Liver (tissue), 3 donors: ENCODE data around the gene DNAI4.

Experiments
- ATF3 ChIP-seq: IDR thresholded peaks from 2 replicates; pipeline ENCODE4 v1.6.1; 2016; ENCODE audit warnings: antibody characterized with exemption
- CTCF ChIP-seq: fragments of 150-350 bp; IDR thresholded peaks from 2 replicates; pipeline ENCODE4 v1.5.1; 2017; ENCODE audit warnings: improper control_type of control experiment, low read depth, low read length; ENCODE audit not compliant: missing input control
- FOXA1 ChIP-seq: IDR thresholded peaks from 2 replicates; pipeline ENCODE4 v1.6.1; 2016; ENCODE audit warnings: antibody characterized with exemption
- GABPA ChIP-seq, 2 donors: IDR thresholded peaks in 1 of 2; conservative IDR thresholded peaks in 1 of 2; 2 replicates each; pipeline ENCODE4 v1.6.1; 2016; ENCODE audit warnings: antibody characterized with exemption in 2 of 2, mild to moderate bottlenecking in 1 of 2, moderate library complexity in 1 of 2
- MAX ChIP-seq: IDR thresholded peaks from 2 replicates; pipeline ENCODE4 v1.6.1; 2016; ENCODE audit warnings: antibody characterized with exemption
- RAD21 ChIP-seq, 2 donors: IDR thresholded peaks; 2 replicates each; pipeline ENCODE4 v1.6.1; 2016; ENCODE audit warnings: antibody characterized with exemption in 2 of 2, mild to moderate bottlenecking in 2 of 2
- REST ChIP-seq: IDR thresholded peaks from 2 replicates; pipeline ENCODE4 v1.6.1; 2016; ENCODE audit warnings: antibody characterized with exemption, mild to moderate bottlenecking
- SP1 ChIP-seq: IDR thresholded peaks from 2 replicates; pipeline ENCODE4 v1.6.1; 2018; ENCODE audit warnings: antibody characterized with exemption, mild to moderate bottlenecking
- TAF1 ChIP-seq: conservative IDR thresholded peaks from 2 replicates; pipeline ENCODE4 v1.6.1; 2016; ENCODE audit warnings: antibody characterized with exemption, mild to moderate bottlenecking
- ZBTB33 ChIP-seq: IDR thresholded peaks from 2 replicates; pipeline ENCODE4 v1.6.1; 2016; ENCODE audit warnings: antibody characterized with exemption
- donor health status: healthy.
- donor health status: healthy.

- TF ChIP-seq REST: no peak
- no peak for TF ChIP-seq RAD21 (IDR thresholded peaks at IDR 0.05)
- no peak for TF ChIP-seq CTCF
- TF ChIP-seq GABPA (IDR thresholded peaks at IDR 0.05 in 1 of 2, conservative IDR thresholded peaks at IDR 0.05 in 1 of 2): no peak
- no peak for TF ChIP-seq ZBTB33
- no peak for TF ChIP-seq ATF3
- no peak for TF ChIP-seq SP1
- no peak for TF ChIP-seq TAF1
- TF ChIP-seq MAX: no peak
- TF ChIP-seq FOXA1: no peak
Observed at GRCh38 chr1:66876664-66877063, 48.0 kb downstream of the DNAI4 start.
